Measurements from ENCODE around the gene PP2D1.
"Not testable (repeated sequence)": the region's sequence is repeated elsewhere in the genome, so short reads cannot be mapped to it uniquely, and the experiment has no call there.

PP2D1 gene

DNA sequence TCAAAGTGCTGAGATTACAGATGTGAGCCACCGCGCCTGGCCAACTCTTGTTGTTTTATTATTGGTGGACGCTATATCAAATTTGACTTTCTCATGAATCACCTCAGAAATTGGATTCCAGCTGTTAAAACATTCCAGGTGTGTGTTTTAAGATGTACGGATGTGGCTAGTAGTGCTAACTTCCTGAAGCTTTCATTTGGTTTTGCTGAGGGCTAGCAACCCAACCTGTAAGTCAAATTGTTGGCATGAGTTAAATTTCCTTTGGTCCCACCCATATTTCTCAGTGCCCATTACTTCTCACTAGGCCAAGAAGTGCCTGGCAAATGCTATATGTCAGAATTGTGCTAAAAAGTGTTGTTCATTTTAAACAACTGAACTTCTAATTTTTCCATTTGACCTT, 15.1 kb upstream of the PP2D1 start:
- TF ChIP-seq, protein P1, sequence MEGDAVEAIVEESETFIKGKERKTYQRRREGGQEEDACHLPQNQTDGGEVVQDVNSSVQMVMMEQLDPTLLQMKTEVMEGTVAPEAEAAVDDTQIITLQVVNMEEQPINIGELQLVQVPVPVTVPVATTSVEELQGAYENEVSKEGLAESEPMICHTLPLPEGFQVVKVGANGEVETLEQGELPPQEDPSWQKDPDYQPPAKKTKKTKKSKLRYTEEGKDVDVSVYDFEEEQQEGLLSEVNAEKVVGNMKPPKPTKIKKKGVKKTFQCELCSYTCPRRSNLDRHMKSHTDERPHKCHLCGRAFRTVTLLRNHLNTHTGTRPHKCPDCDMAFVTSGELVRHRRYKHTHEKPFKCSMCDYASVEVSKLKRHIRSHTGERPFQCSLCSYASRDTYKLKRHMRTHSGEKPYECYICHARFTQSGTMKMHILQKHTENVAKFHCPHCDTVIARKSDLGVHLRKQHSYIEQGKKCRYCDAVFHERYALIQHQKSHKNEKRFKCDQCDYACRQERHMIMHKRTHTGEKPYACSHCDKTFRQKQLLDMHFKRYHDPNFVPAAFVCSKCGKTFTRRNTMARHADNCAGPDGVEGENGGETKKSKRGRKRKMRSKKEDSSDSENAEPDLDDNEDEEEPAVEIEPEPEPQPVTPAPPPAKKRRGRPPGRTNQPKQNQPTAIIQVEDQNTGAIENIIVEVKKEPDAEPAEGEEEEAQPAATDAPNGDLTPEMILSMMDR (IDR thresholded peaks at IDR 0.05; ENCODE audit: low read depth, low read length, missing control alignments): no peak
- DNase-seq (ENCODE audit: low read depth): no peak

DNA sequence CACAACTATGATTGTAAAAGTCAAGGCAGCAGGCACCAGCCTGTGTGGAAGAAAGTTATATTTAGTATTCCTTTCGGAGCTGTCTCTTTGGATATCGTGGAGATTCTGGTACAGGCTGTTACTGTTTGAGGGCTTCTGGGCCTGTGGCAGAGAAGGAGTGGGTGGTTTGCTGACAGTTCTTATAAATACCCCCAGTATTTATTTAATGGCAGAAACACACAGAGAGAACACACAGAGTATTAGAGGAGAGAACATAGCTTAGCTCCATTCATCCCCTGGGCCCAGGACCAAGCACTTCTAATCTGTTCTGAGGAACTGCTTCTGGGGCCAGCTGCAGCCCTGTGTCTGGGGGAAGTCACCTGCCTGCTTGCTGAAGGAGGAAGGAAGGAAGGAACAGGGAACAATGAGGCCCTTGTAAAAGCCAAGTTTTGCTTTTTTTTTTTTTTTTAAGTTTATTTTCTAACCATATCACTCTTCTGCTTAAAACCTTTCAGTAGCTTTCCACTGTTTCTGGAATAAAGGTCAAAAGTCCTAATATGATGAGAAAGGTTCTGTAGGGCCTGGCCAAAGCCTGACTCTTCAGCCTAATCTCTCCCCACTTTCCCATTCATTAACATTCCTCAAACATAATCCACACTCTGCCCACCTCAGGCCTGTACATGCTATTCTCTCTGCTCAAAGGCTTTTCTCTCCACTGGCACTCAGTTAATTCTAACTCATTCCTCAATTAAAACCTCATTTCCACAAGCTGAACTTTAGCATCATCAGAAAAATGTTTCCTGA, 11.8 kb upstream of the PP2D1 start:
- DNase-seq (ENCODE audit: low read depth): no peak
- TF ChIP-seq, protein P1 (IDR thresholded peaks at IDR 0.05; ENCODE audit: low read depth, low read length, missing control alignments): no peak
- H3K4me3 ChIP-seq (ENCODE audit: low read depth, low read length): no peak overlapping the region

More for the DNA sequence above, 15.1 kb upstream of the PP2D1 start:
- H3K4me3 ChIP-seq (ENCODE audit: low read depth, low read length): no peak overlapping the region

- TF ChIP-seq, protein P1 (IDR thresholded peaks at IDR 0.05; ENCODE audit: low read depth, low read length, missing control alignments): no peak
- no peak for DNase-seq (ENCODE audit: low read depth)
- no peak overlapping the region for H3K4me3 ChIP-seq (ENCODE audit: low read depth, low read length)
These were observed 11.0 kb upstream of the PP2D1 start for GRCh38 chr3:20022954-20023622.

DNA sequence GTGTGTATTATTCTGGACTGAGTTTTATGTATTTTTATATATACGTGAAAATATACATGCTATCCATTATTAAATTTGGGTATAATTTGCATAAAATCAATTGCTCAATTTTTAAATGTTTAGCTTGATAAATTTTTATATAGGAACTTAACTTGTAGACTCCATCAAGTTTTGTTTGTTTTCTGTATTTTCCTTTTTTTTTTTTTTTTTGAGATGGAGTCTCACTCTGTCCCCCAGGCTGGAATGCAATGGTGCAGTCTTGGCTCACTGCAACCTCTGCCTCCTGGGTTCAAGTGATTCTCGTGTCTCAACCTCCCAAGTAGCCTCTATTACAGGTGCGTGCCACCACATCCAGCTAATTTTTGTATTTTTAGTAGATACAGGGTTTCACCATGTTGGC, 4.0 kb upstream of the PP2D1 start:
- not testable (repeated sequence) for H3K4me3 ChIP-seq (ENCODE audit: low read depth, low read length); DNase-seq (ENCODE audit: low read depth)

DNA sequence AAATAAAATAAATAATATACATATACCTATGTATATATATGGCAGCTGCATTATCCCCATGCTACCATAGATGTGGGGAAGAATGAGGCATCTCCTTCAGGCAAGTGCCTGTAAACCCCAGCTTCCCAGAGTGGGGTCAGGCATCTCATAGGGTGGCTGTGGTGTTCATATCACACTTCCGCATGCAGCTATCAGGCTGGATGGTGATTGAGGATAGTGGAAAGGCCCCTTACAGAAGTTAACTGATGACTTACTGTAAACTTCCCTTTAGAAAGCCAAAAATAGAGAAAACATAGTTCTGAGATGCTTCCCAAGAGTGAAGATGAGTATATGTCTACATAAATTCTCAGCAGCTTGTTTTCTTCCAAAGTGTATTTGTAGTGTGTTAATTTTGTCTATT, 3.5 kb upstream of the PP2D1 start:
- no peak for DNase-seq (ENCODE audit: low read depth)
- TF ChIP-seq, protein P1 (IDR thresholded peaks at IDR 0.05; ENCODE audit: low read depth, low read length, missing control alignments): no peak
- no peak overlapping the region for H3K4me3 ChIP-seq (ENCODE audit: low read depth, low read length)

DNA sequence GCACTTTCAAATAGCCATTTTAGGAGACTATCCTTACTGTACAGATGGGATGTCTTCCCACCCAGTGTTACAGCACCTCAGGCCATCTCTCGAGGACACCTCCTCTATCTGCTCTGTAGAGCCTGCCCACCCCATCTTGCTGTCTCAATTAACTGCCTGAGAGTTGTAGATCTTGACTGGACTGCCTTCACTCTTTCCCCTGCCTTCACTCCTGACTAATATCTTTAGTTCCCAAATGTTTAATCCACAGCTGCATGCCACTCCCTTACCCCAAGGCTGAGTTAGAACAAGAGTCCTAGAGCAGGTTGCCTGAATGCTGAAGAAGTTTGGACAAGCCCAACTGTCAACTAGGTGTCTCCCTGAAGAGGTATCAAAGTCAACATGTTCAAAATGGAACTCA, 1.3 kb upstream of the PP2D1 start:
- H3K4me3 ChIP-seq (ENCODE audit: low read depth, low read length): no peak overlapping the region
- DNase-seq (ENCODE audit: low read depth): no peak
- TF ChIP-seq, protein P1 (IDR thresholded peaks at IDR 0.05; ENCODE audit: low read depth, low read length, missing control alignments): no peak

DNA sequence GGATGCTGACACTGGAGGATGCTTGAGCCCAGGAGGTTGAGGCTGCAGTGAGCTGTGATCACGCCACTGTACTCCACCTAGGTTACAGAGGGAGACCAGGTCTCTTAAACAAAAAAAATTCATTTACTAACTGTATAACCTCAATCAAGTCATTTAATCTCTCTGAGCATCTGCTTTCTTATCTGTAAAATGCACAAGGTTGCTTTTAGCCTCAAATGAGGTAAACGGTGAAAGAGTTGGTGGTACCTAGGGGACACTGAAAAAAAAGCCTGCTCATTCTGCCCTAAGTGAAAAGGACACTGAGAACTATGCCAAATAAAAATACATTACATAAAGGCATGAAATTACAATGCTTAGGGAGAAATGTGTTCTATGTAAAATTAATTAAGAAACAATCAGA, 3.4 kb downstream of the PP2D1 start:
- TF ChIP-seq, protein P1 (IDR thresholded peaks at IDR 0.05; ENCODE audit: low read depth, low read length, missing control alignments): no peak
- DNase-seq (ENCODE audit: low read depth): no peak
- H3K4me3 ChIP-seq (ENCODE audit: low read depth, low read length): no peak overlapping the region

Data from GM12864 (cell line).